Pancreas (tissue), 10 donors: ENCODE data around the gene PDF. TPM values are rescaled to one million over a fixed set of nuclear protein-coding genes. Genes with fewer than 3 reads are reported as not detected.

Source experiments
- ATAC-seq, 4 donors: fragments of 200-7000 bp; cut with Tn5 transposase; one replicate each; pipeline versions ENCODE4 v1.8.0 to v1.9.1; 2020; ENCODE audit warnings: mild to moderate bottlenecking in 4 of 4, moderate library complexity in 4 of 4
- DNase-seq, 6 donors: peaks; one replicate each; pipeline ENCODE4 v3.0.0-alpha.2; 2020
- FAIRE-seq: peaks from 2 replicates; lab custom pipeline; 2012; peaks lifted over from hg19 to GRCh38; lab: Jason Lieb, UNC
- H3K27ac ChIP-seq, 4 donors: fragments of 200-600 bp; sonication (generic); 1 replicate in 3 of 4; 2 replicates in 1 of 4; pipeline versions ENCODE4 v1.5.0 to v1.8.0; 2020
- H3K27me3 ChIP-seq, 4 donors: fragments of 200-600 bp; one replicate each; pipeline ENCODE4 v1.8.0; 2021
- H3K36me3 ChIP-seq, 3 donors: fragments of 200-600 bp; sonication (generic) in 1 of 3; one replicate each; pipeline versions ENCODE4 v1.5.0 to v1.8.0; 2020 to 2021
- H3K4me1 ChIP-seq, 3 donors: fragments of 200-600 bp; one replicate each; pipeline ENCODE4 v1.8.0; 2021
- H3K4me3 ChIP-seq, 4 donors: fragments of 200-600 bp; sonication (generic) in 2 of 4; one replicate each; pipeline versions ENCODE4 v1.5.0 to v1.8.0; 2020 to 2021
- H3K9me3 ChIP-seq, 4 donors: fragments of 200-600 bp; one replicate each; pipeline ENCODE4 v1.8.0; 2021
- CTCF ChIP-seq, 4 donors: fragments of 200-600 bp; sonication (generic) in 3 of 4; IDR thresholded peaks; one replicate each; pipeline versions ENCODE4 v1.5.0 to v1.8.0; 2021; ENCODE audit warnings: antibody characterized with exemption in 4 of 4
- WGBS, 2 donors: extraction: QIAGEN DNeasy Blood & Tissue Kit; methylation state at CpG; one replicate each; pipeline ENCODE4 v1.1.7; 2013; 5-methylcytosine and 5-hydroxymethylcytosine counted together
- intact Hi-C, 3 donors: fragments of 100-400 bp; cut with DNase I; formaldehyde crosslinking; loops; one replicate each; pipeline versions ENCODE4 v1.11.1 to v1.14.2; 2022
- polyA plus RNA-seq, 2 donors: library from polyadenylated mRNA; stranded (reverse); fragments of 200-250 nt; gene quantifications; one replicate each; pipeline ENCODE4 v1.2.3, GENCODE V29; 2013
- total RNA-seq, 6 donors: library from RNA; stranded (reverse); fragmentation: NEBNext Ultra II Directional in 4 of 6; extraction: Animal tissue kit (Norgen Biotek cat#: 25700) in 4 of 6; gene quantifications; one replicate each; pipeline versions ENCODE4 v1.2.1 to v1.2.4, GENCODE V29; 2021 to 2023
- donor health status: healthy with polysubstance abuse.
- donor health status: DM: no; HTN: no; CAD: no; lungs with moderate emphysema.
- donor health status: DM: no; HTN: no; CAD: no.
- donor health status: control.
- donor health status: control.
- donor health status: Bipolar disorder and iron deficiency.
- donor health status: DM: yes; HTN: yes; CAD: no.
- donor health status: DM: no; HTN: no; CAD: no.
- donor health status: DM: no; HTN: no; CAD: no.
- donor health status: DM: yes; HTN: yes; CAD: no.

The PDF gene
- total and polyA plus RNA-seq, 8 donors = 2.2 to 14.0 (median 6.3) TPM

GRCh38 chr16:69311533-69312387 lies 18.6 kb downstream of the PDF start:
- H3K4me1 ChIP-seq = peaks cover 16 to 32% (median 19%) of the 10 kb centered on the region in 3 donors
- TF ChIP-seq CTCF (IDR thresholded peaks at IDR 0.05) = no peak
- ATAC-seq (peak; percentile 32 to 57 (median 36)), DNase-seq (peak in 2 of 6 donors; percentile 62 to 89), FAIRE-seq (no peak)
- peak overlapping the region; percentile 69 to 90 (median 80) for H3K27ac ChIP-seq
- peak overlapping the region; percentile 91 to 98 (median 96) for H3K4me3 ChIP-seq
- H3K36me3 ChIP-seq = peaks cover 0 to 6% (median 0%) of the 10 kb centered on the region in 3 donors
- intact Hi-C loops = no loop called here
- H3K9me3 ChIP-seq = no peaks in the 10 kb centered on the region
- 1 to 2% methylated on average over 44 to 59 of the region's 59 CpGs for WGBS, 2 donors
- no peaks in the 10 kb centered on the region for H3K27me3 ChIP-seq

GRCh38 chr16:69310653-69311532 lies 19.5 kb downstream of the PDF start, which contains the start of gene VPS4A:
VPS4A (plus strand) TSS chr16:69311350; CDS start chr16:69311512, 162 bp downstream.
- peak; percentile 88 to 92 (median 90) for TF ChIP-seq CTCF (IDR thresholded peaks at IDR 0.05)
- intact Hi-C loops = no loop called here
- no peak for FAIRE-seq

GRCh38 chr16:69309316-69309715 lies 21.1 kb downstream of the PDF start:
- DNase-seq = peak in 1 of 6 donors; percentile 30
- no peak for ATAC-seq
- Histone ChIP-seq H3K4me1 (peaks cover 6 to 15% (median 6%) of the 10 kb centered on the region in 3 donors), H3K36me3 (no peaks in the 10 kb centered on the region), H3K9me3 (no peaks in the 10 kb centered on the region), H3K4me3 (no peak overlapping the region), H3K27ac (no peak overlapping the region), H3K27me3 (no peaks in the 10 kb centered on the region)
- TF ChIP-seq CTCF (IDR thresholded peaks at IDR 0.05) = no peak
- no peak for FAIRE-seq
- WGBS, 2 donors = 86% methylated on average over 12 of the region's 12 CpGs
- intact Hi-C loops = no loop called here

More at GRCh38 chr16:69310653-69311532, 19.5 kb downstream of the PDF start, which contains the start of gene VPS4A:
- H3K27me3 ChIP-seq = no peaks in the 10 kb centered on the region
- H3K4me3 ChIP-seq = peak within 1 kb of the TSS; percentile 91 to 98 (median 96)
- peak within 1 kb of the TSS; percentile 78 to 90 (median 80) for H3K27ac ChIP-seq
- H3K36me3 ChIP-seq = no peaks in the 10 kb centered on the region
- peaks cover 14 to 29% (median 17%) of the 10 kb centered on the region in 3 donors for H3K4me1 ChIP-seq
- ATAC-seq (peak; percentile 91 to 95 (median 93)), DNase-seq (peak; percentile 95 to 100 (median 97))
- 6 to 15% methylated on average over 28 to 70 of the region's 70 CpGs for WGBS, 2 donors
- H3K9me3 ChIP-seq = no peaks in the 10 kb centered on the region

- Histone ChIP-seq H3K27me3 (no peaks in the 10 kb centered on the region), H3K36me3 (no peaks in the 10 kb centered on the region), H3K27ac (no peak overlapping the region), H3K4me1 (peaks cover 5 to 9% (median 6%) of the 10 kb centered on the region in 3 donors), H3K4me3 (no peak overlapping the region), H3K9me3 (no peaks in the 10 kb centered on the region)
- no peak for TF ChIP-seq CTCF (IDR thresholded peaks at IDR 0.05)
- FAIRE-seq = no peak
- 85 to 86% methylated on average over 2 of the region's 2 CpGs for WGBS, 2 donors
- DNase-seq = no peak
- no peak for ATAC-seq
- intact Hi-C loops = no loop called here
Measured at GRCh38 chr16:69307856-69308255, 22.5 kb downstream of the PDF start.
